Lower leg skin (tissue), 3 donors: ENCODE measurements around the gene CLDN19.
"Not testable (repeated sequence)": the region's sequence is repeated elsewhere in the genome, so short reads cannot be mapped to it uniquely, and the experiment has no call there.

Experiments
- POLR2A ChIP-seq, 2 donors: fragments of 450-650 bp; IDR thresholded peaks; one replicate each; pipeline ENCODE4 v1.6.1; 2016 to 2017; ENCODE audit warnings: antibody characterized with exemption in 2 of 2, mild to moderate bottlenecking in 1 of 2, moderate library complexity in 1 of 2
- TF ChIP-seq, protein P1 (sequence below), 3 donors: fragments of 450-650 bp; IDR thresholded peaks; one replicate each; pipeline ENCODE4 v1.5.1; 2016; ENCODE audit warnings: antibody characterized with exemption in 3 of 3, mild to moderate bottlenecking in 3 of 3, moderate library complexity in 2 of 3

DNA sequence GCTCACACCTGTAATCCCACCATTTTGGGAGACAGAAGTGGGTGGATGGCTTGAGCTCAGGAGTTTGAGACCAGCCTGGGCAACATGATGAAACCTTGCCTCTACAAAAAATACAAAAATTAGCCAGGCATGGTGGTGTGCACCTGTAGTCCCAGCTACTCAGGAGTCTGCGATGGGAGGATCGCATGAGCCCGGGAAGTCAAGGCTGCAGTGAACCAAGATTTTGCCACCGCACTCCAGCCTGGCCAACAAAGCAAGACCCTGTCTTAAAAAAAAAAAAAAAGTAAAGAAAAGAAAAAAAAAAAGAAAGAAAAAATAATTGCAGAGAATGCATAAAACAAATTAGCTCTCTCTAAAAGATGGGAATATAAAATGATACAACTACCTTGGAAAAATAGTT is 14.2 kb downstream of the CLDN19 start:
- TF ChIP-seq POLR2A (IDR thresholded peaks at IDR 0.05), result not testable (repeated sequence)
- TF ChIP-seq, protein P1, sequence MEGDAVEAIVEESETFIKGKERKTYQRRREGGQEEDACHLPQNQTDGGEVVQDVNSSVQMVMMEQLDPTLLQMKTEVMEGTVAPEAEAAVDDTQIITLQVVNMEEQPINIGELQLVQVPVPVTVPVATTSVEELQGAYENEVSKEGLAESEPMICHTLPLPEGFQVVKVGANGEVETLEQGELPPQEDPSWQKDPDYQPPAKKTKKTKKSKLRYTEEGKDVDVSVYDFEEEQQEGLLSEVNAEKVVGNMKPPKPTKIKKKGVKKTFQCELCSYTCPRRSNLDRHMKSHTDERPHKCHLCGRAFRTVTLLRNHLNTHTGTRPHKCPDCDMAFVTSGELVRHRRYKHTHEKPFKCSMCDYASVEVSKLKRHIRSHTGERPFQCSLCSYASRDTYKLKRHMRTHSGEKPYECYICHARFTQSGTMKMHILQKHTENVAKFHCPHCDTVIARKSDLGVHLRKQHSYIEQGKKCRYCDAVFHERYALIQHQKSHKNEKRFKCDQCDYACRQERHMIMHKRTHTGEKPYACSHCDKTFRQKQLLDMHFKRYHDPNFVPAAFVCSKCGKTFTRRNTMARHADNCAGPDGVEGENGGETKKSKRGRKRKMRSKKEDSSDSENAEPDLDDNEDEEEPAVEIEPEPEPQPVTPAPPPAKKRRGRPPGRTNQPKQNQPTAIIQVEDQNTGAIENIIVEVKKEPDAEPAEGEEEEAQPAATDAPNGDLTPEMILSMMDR (IDR thresholded peaks at IDR 0.05), result not testable (repeated sequence)
